GM18526 (cell line): ENCODE measurements around the gene PSMD11.

Experiments
- POLR2A ChIP-seq: IDR thresholded peaks from 3 replicates; pipeline ENCODE4 v1.6.1; 2011; ENCODE audit not compliant: insufficient read length; ENCODE audit errors: extremely low read depth

PSMD11 gene

GRCh38 chr17:32527146-32527545, 82.8 kb downstream of the PSMD11 start:
- no peak for TF ChIP-seq POLR2A

- no peak for TF ChIP-seq POLR2A
These were observed 84.5 kb downstream of the PSMD11 start for GRCh38 chr17:32528825-32529224.

GRCh38 chr17:32529604-32530003, 85.3 kb downstream of the PSMD11 start:
- no peak for TF ChIP-seq POLR2A
